Nephron (organoid): ENCODE data around the gene CRABP1.
A peak's percentile ranks its signal among the peaks of the same experiment; 100 is the strongest.

Experiments
- H3K27ac Mint-ChIP-seq, 3 experiments: 2 replicates each; pipeline ENCODE4 v1.8.0; 2020; ENCODE audit warnings: mixed read lengths in 3 of 3, mild to moderate bottlenecking in 2 of 3, moderate library complexity in 1 of 3
- H3K27me3 Mint-ChIP-seq: 2 replicates; pipeline ENCODE4 v1.8.0; 2021; ENCODE audit warnings: low read depth, mild to moderate bottlenecking, moderate library complexity, mixed read lengths
- H3K36me3 Mint-ChIP-seq: 2 replicates; pipeline ENCODE4 v1.8.0; 2020; ENCODE audit warnings: low read depth, mixed read lengths
- H3K4me1 Mint-ChIP-seq: 2 replicates; pipeline ENCODE4 v1.8.0; 2020; ENCODE audit warnings: mixed read lengths
- H3K4me3 Mint-ChIP-seq, 3 experiments: 2 replicates each; pipeline ENCODE4 v1.8.0; 2020; ENCODE audit warnings: mild to moderate bottlenecking in 3 of 3, mixed read lengths in 3 of 3, moderate library complexity in 2 of 3
- H3K9me3 Mint-ChIP-seq: 2 replicates; pipeline ENCODE4 v1.8.0; 2020; ENCODE audit warnings: mixed read lengths
- TF ChIP-seq, protein P1 (sequence below), 3 experiments: fragments of 200-600 bp; sonication (generic); IDR thresholded peaks; one replicate each; pipeline ENCODE4 v1.5.0; 2021; ENCODE audit warnings: antibody characterized with exemption in 3 of 3; ENCODE audit not compliant: unreplicated experiment in 3 of 3

The CRABP1 gene

DNA sequence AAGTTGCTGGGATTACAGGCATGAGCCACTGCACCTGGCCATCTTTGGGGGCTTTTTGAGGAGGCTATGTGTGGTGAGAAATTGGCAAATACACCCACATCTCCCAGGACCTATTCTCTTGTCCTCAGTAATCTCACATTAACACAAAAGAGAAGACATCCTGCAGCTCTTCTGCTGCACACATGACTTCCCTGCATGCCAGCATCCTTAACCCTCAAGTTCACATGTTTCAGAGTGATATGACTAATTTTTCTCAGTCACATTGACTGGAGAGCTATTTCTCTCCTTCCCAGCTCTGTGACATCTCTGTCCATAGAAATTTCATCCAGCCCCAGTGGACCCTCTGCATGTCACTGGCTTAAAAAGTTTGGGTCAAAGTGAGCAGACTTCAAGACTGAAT lies 38.8 kb upstream of the CRABP1 start:
- Mint-ChIP-seq H3K4me3 (peak overlapping the region; percentile 61 to 82 (median 69)), H3K36me3 (no peaks in the 10 kb centered on the region), H3K4me1 (peaks cover 22% of the 10 kb centered on the region), H3K9me3 (no peaks in the 10 kb centered on the region), H3K27me3 (peaks cover 21% of the 10 kb centered on the region), H3K27ac (peak overlapping the region in 1 of 3 experiments; percentile 31)
- TF ChIP-seq, protein P1, sequence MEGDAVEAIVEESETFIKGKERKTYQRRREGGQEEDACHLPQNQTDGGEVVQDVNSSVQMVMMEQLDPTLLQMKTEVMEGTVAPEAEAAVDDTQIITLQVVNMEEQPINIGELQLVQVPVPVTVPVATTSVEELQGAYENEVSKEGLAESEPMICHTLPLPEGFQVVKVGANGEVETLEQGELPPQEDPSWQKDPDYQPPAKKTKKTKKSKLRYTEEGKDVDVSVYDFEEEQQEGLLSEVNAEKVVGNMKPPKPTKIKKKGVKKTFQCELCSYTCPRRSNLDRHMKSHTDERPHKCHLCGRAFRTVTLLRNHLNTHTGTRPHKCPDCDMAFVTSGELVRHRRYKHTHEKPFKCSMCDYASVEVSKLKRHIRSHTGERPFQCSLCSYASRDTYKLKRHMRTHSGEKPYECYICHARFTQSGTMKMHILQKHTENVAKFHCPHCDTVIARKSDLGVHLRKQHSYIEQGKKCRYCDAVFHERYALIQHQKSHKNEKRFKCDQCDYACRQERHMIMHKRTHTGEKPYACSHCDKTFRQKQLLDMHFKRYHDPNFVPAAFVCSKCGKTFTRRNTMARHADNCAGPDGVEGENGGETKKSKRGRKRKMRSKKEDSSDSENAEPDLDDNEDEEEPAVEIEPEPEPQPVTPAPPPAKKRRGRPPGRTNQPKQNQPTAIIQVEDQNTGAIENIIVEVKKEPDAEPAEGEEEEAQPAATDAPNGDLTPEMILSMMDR (IDR thresholded peaks at IDR 0.05; ENCODE audit: unreplicated experiment in 3 of 3), result no peak

DNA sequence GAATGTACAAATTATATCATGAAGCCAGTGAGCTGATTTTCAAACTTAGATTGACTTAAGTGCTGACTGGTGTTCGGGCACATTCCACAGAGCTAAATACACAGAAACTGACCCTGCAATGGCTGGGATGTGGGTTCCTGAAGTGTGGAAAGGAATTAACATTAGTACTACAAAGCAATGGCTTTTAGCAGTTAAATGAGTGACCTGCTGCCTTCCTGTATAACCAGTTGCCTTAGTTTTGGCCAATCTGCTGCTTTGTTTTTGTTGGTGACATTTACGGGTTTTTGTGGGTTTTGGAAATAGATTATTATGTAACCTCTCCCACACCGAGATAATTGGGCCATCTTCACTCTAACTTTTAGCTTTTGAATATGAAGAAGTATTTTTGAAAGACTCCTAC lies 38.3 kb upstream of the CRABP1 start:
- Mint-ChIP-seq H3K9me3 (no peaks in the 10 kb centered on the region), H3K27me3 (peaks cover 21% of the 10 kb centered on the region), H3K27ac (peak overlapping the region in 1 of 3 experiments; percentile 31), H3K4me1 (peaks cover 22% of the 10 kb centered on the region), H3K36me3 (no peaks in the 10 kb centered on the region), H3K4me3 (peak overlapping the region in 2 of 3 experiments; percentile 69 to 82)
- TF ChIP-seq, protein P1 (IDR thresholded peaks at IDR 0.05; ENCODE audit: unreplicated experiment in 3 of 3), result no peak

DNA sequence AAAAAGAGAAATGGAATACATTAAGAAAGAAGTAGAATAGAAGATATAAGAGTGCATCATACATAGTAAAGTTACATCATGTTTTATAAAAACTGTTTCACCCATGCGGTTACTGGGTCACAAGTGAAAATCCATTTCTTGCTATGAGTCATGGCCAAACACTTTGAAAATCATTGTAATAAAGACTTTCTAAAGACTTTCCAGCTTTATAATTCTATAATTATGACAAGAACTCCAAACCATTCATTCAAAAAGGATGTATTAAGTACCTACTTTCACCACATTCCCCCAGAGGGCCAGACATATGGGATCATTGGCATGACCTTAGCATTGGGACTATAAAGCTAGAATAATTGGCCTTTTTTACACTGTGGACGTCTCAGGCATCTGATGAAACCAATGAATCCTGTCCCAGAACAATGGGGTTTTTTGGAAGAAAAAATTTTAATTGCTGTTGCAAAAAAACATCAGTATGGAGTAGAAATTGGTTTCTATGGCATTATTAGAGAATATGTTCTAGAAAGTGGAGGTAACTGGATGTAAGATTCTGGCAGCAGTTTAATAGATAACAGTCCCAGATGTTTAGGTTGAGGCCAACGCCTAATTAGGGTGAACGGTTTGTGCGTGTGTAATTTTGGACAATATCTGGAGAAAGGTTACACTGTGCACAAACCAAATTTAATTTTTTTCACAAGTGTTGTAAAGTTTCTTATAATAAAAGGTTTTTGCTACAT lies 37.4 kb upstream of the CRABP1 start:
- Mint-ChIP-seq H3K4me3 (peak overlapping the region; percentile 15 to 66 (median 30)), H3K27me3 (peaks cover 21% of the 10 kb centered on the region), H3K27ac (no peak overlapping the region), H3K4me1 (peaks cover 21% of the 10 kb centered on the region), H3K36me3 (no peaks in the 10 kb centered on the region), H3K9me3 (no peaks in the 10 kb centered on the region)
- TF ChIP-seq, protein P1 (IDR thresholded peaks at IDR 0.05; ENCODE audit: unreplicated experiment in 3 of 3), result no peak

DNA sequence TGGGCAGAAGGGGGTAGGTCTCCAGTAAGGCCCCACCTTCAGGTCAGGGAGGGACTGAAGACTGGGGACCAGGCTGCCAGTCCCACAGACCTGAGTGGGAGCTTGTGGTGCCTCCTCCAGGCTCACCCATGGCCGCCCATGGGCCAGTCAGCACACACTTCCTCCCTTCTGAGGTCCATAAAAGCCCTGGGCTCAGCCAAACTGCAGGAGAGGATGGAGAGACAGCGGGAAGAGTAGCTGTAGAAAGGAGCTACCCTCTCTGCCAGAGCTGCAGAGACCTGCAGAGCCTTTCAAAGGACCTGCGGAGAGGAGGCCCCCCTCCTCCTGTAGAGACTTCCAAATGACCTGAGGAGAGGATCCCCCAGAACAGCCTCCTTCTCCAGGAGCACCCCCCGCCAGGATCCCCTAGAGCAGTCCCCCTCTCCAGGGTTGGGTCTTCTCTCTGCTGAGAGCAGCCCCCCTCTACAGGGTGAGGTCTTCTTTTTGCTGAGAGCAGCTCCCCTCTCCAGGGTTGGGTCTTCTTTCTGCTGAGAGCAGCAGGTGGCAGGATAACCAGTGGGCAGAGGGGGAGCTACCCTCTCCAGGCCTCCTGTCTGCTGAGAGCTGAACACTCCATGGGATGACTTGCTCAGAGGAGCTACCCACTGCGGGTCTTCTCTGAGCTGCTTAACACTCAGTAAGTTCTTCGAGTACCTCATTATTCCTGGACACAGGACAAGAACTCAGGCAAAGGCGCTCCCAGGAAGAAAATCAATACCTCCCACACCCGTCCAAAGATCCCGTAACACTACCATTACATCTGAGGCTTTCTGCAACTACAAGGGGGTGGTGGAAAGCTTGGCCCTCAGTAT lies 35.7 kb upstream of the CRABP1 start:
- TF ChIP-seq, protein P1 (IDR thresholded peaks at IDR 0.05; ENCODE audit: unreplicated experiment in 3 of 3), result no peak
- peaks cover 27% of the 10 kb centered on the region for H3K27me3 Mint-ChIP-seq
- no peak overlapping the region for H3K4me3 Mint-ChIP-seq
- peak overlapping the region in 1 of 3 experiments; percentile 42 for H3K27ac Mint-ChIP-seq
- H3K36me3 Mint-ChIP-seq, result no peaks in the 10 kb centered on the region
- peaks cover 14% of the 10 kb centered on the region for H3K4me1 Mint-ChIP-seq
- H3K9me3 Mint-ChIP-seq, result no peaks in the 10 kb centered on the region

DNA sequence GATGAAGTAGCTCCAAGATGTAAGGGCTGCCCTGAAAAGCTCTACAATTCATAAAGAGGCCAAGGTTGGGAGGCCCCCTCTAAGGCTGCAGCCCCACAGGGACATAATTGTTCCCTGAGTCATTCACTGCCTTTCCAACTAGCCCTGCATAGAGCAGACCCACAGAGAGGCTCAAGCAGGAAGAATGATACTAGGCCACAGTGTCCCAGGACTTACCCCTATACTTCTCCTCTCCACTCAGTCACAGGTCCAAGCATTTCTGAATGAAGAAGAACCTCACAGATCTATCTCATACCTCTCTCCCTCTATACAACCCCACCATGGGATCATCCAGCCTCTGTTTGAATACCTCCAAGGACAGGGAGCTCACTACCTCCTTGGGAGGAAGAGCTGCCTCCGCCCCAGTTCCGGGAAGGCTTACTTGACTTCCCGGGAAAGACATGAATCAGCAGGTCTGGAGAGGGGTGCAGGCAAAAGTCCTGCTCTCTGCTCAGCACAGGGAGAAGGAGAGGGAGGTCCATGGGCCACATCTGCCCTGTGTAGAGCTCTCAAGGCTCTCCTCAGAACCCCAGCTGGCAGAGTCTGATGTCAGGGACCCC lies 33.9 kb upstream of the CRABP1 start:
- Mint-ChIP-seq H3K9me3 (no peaks in the 10 kb centered on the region), H3K27me3 (peaks cover 20% of the 10 kb centered on the region), H3K4me3 (no peak overlapping the region), H3K4me1 (peaks cover 11% of the 10 kb centered on the region), H3K36me3 (no peaks in the 10 kb centered on the region), H3K27ac (no peak overlapping the region)
- TF ChIP-seq, protein P1 (IDR thresholded peaks at IDR 0.05; ENCODE audit: unreplicated experiment in 3 of 3), result no peak
